Measurements from ENCODE around the gene VDAC1. TPM values are rescaled to one million over a fixed set of nuclear protein-coding genes. Genes with fewer than 3 reads are reported as not detected.

VDAC1 gene
- total and polyA plus RNA-seq, 4 experiments from 2014 or later = 45.1 to 103 (median 73.3) TPM

DNA sequence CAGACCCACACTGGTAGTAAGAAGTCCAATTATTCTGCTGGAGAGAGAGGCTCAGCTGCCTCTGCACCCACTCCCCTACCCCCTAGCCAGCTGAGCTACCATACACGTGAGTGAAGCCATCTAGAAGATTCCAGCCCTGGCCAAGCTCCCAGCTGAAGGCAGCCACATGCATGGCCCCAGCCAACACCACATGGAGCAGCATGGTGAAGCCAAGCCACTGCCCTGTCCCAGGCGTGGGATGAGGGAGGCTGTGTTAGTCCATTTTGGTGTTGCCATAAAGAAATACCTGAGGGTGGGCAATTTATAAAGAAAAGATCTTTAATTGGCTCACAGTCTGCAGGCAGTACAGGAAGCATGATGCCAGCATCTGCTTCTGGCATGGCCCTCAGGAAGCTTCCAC lies 20.0 kb upstream of the VDAC1 start:
- H3K36me3 Mint-ChIP-seq = no peaks in the 10 kb centered on the region
- Histone ChIP-seq H3K9me3 (ENCODE audit: control insufficient read depth in 1 of 2, low read length in 2 of 2) (no peaks in the 10 kb centered on the region), H3K27ac (ENCODE audit: low read depth, low read length) (no peak overlapping the region), H3K4me3 (ENCODE audit: low read length in 2 of 2) (no peak overlapping the region), H3K27me3 (ENCODE audit: insufficient read depth, low read length) (no peaks in the 10 kb centered on the region), H3K4me1 (ENCODE audit: insufficient read depth, low read length) (no peaks in the 10 kb centered on the region), H3K36me3 (ENCODE audit: insufficient read depth, low read length) (no peaks in the 10 kb centered on the region)
- no peak overlapping the region for H3K27ac Mint-ChIP-seq
- DNase-seq = no peak
- H3K27me3 Mint-ChIP-seq = peaks cover 0 to 9% of the 10 kb centered on the region in 2 donors
- no peaks in the 10 kb centered on the region for H3K9me3 Mint-ChIP-seq
- POLR2A ChIA-PET (ENCODE audit: partially characterized antibody) = no interaction called here
- CTCF ChIA-PET (ENCODE audit: partially characterized antibody) = interaction anchor here (1.7 kb wide), 1 partner anchor 15 kb away, joined by 8 read pairs; no protein-coding TSS in a partner anchor
- H3K4me1 Mint-ChIP-seq = peaks cover 0 to 2% (median 0%) of the 10 kb centered on the region in 4 donors
- no peak overlapping the region for H3K4me3 Mint-ChIP-seq
- intact Hi-C loops (cut with micrococcal nuclease) = no loop called here

DNA sequence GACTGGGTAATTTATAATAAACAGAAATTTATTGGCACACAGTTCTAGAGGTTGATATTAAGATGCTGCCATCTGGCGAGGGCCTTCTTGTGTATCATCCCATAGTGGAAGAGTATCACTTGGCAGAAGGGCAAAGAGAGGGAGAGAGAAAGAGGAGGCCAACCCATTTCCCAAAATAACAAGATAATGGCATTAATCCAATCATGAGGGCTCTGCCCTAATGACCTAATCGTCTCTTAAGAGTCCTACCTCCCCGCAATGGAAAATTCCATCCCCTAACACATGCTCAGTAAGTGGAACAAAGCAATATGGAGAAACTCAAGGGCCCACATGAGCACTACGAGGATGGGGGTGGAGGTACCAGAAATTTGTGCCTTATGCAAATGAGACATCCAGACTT lies 17.6 kb upstream of the VDAC1 start:
- Mint-ChIP-seq H3K36me3 (no peaks in the 10 kb centered on the region), H3K27me3 (peaks cover 0 to 8% of the 10 kb centered on the region in 2 donors), H3K4me3 (no peak overlapping the region), H3K4me1 (peaks cover 0 to 2% (median 0%) of the 10 kb centered on the region in 4 donors), H3K9me3 (no peaks in the 10 kb centered on the region), H3K27ac (no peak overlapping the region)
- POLR2A ChIA-PET (ENCODE audit: partially characterized antibody) = no interaction called here
- DNase-seq = no peak
- Histone ChIP-seq H3K36me3 (ENCODE audit: insufficient read depth, low read length) (no peaks in the 10 kb centered on the region), H3K27ac (ENCODE audit: low read depth, low read length) (no peak overlapping the region), H3K27me3 (ENCODE audit: insufficient read depth, low read length) (no peaks in the 10 kb centered on the region), H3K4me1 (ENCODE audit: insufficient read depth, low read length) (no peaks in the 10 kb centered on the region), H3K4me3 (ENCODE audit: low read length in 2 of 2) (no peak overlapping the region), H3K9me3 (ENCODE audit: control insufficient read depth in 1 of 2, low read length in 2 of 2) (no peaks in the 10 kb centered on the region)
- CTCF ChIA-PET (ENCODE audit: partially characterized antibody) = no interaction called here
- intact Hi-C loops (cut with micrococcal nuclease) = no loop called here

DNA sequence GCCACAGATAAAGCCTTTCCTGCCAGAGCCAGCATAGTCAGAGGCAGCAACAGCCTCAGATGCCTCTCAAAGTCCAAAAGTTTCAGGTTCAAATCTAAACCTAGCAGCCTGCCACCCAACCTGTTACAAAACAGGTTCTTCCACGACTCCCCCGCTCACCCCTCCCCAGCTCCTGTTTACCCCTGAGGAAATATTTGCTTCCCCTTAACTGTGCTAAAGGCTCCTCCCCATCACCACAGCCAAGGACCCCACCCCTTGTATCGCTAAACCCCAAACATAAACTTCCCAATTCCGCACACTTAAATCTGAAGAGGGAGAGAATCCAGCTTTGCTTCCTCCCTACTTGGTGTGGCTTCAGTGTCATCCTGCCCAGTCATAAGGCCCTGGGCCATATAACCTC lies 15.4 kb upstream of the VDAC1 start:
- no peak overlapping the region for H3K4me3 ChIP-seq (ENCODE audit: low read length in 2 of 2)
- Mint-ChIP-seq H3K4me3 (no peak overlapping the region), H3K27ac (no peak overlapping the region), H3K27me3 (peaks cover 0 to 6% of the 10 kb centered on the region in 2 donors), H3K4me1 (no peaks in the 10 kb centered on the region), H3K36me3 (no peaks in the 10 kb centered on the region), H3K9me3 (no peaks in the 10 kb centered on the region)
- no peaks in the 10 kb centered on the region for H3K27me3 ChIP-seq (ENCODE audit: insufficient read depth, low read length)
- H3K36me3 ChIP-seq (ENCODE audit: insufficient read depth, low read length) = no peaks in the 10 kb centered on the region
- no peak for DNase-seq
- H3K9me3 ChIP-seq (ENCODE audit: control insufficient read depth in 1 of 2, low read length in 2 of 2) = no peaks in the 10 kb centered on the region
- CTCF ChIA-PET (ENCODE audit: partially characterized antibody) = no interaction called here
- POLR2A ChIA-PET (ENCODE audit: partially characterized antibody) = no interaction called here
- intact Hi-C loops (cut with micrococcal nuclease) = no loop called here
- H3K4me1 ChIP-seq (ENCODE audit: insufficient read depth, low read length) = no peaks in the 10 kb centered on the region
- no peak overlapping the region for H3K27ac ChIP-seq (ENCODE audit: low read depth, low read length)

GRCh38 chr5:134019636-134020035 lies 14.9 kb upstream of the VDAC1 start:
- no peaks in the 10 kb centered on the region for H3K9me3 ChIP-seq (ENCODE audit: control insufficient read depth in 1 of 2, low read length in 2 of 2)
- intact Hi-C loops (cut with micrococcal nuclease) = no loop called here

GRCh38 chr5:134018986-134019316 lies 14.2 kb upstream of the VDAC1 start:
- no peaks in the 10 kb centered on the region for H3K9me3 Mint-ChIP-seq
- Histone ChIP-seq H3K36me3 (ENCODE audit: insufficient read depth, low read length) (no peaks in the 10 kb centered on the region), H3K4me1 (ENCODE audit: insufficient read depth, low read length) (no peaks in the 10 kb centered on the region), H3K27me3 (ENCODE audit: insufficient read depth, low read length) (no peaks in the 10 kb centered on the region), H3K9me3 (ENCODE audit: control insufficient read depth in 1 of 2, low read length in 2 of 2) (no peaks in the 10 kb centered on the region), H3K4me3 (ENCODE audit: low read length in 2 of 2) (no peak overlapping the region), H3K27ac (ENCODE audit: low read depth, low read length) (no peak overlapping the region)
- H3K36me3 Mint-ChIP-seq = no peaks in the 10 kb centered on the region
- ChIA-PET CTCF (ENCODE audit: partially characterized antibody) (interaction anchor here (1.1 to 1.4 kb wide), 2 partner anchors 8 to 21 kb away, joined by 3 to 4 read pairs; no protein-coding TSS in a partner anchor), POLR2A (ENCODE audit: partially characterized antibody) (no interaction called here)
- no peak overlapping the region for H3K4me3 Mint-ChIP-seq
- intact Hi-C loops (cut with micrococcal nuclease) = no loop called here
- no peaks in the 10 kb centered on the region for H3K4me1 Mint-ChIP-seq
- H3K27me3 Mint-ChIP-seq = peaks cover 0 to 5% of the 10 kb centered on the region in 2 donors
- no peak overlapping the region for H3K27ac Mint-ChIP-seq
- DNase-seq = no peak

More at GRCh38 chr5:134019636-134020035, 14.9 kb upstream of the VDAC1 start:
- H3K27ac Mint-ChIP-seq = peak overlapping the region in 1 of 7 donors; percentile 26
- H3K9me3 Mint-ChIP-seq = no peaks in the 10 kb centered on the region
- H3K4me3 Mint-ChIP-seq = no peak overlapping the region
- H3K27me3 Mint-ChIP-seq = peaks cover 0 to 5% of the 10 kb centered on the region in 2 donors
- Histone ChIP-seq H3K27me3 (ENCODE audit: insufficient read depth, low read length) (no peaks in the 10 kb centered on the region), H3K4me1 (ENCODE audit: insufficient read depth, low read length) (no peaks in the 10 kb centered on the region), H3K36me3 (ENCODE audit: insufficient read depth, low read length) (no peaks in the 10 kb centered on the region), H3K4me3 (ENCODE audit: low read length in 2 of 2) (no peak overlapping the region), H3K27ac (ENCODE audit: low read depth, low read length) (no peak overlapping the region)
- H3K4me1 Mint-ChIP-seq = no peaks in the 10 kb centered on the region
- CTCF ChIA-PET (ENCODE audit: partially characterized antibody) = no interaction called here
- POLR2A ChIA-PET (ENCODE audit: partially characterized antibody) = no interaction called here
- H3K36me3 Mint-ChIP-seq = no peaks in the 10 kb centered on the region
- no peak for DNase-seq

DNA sequence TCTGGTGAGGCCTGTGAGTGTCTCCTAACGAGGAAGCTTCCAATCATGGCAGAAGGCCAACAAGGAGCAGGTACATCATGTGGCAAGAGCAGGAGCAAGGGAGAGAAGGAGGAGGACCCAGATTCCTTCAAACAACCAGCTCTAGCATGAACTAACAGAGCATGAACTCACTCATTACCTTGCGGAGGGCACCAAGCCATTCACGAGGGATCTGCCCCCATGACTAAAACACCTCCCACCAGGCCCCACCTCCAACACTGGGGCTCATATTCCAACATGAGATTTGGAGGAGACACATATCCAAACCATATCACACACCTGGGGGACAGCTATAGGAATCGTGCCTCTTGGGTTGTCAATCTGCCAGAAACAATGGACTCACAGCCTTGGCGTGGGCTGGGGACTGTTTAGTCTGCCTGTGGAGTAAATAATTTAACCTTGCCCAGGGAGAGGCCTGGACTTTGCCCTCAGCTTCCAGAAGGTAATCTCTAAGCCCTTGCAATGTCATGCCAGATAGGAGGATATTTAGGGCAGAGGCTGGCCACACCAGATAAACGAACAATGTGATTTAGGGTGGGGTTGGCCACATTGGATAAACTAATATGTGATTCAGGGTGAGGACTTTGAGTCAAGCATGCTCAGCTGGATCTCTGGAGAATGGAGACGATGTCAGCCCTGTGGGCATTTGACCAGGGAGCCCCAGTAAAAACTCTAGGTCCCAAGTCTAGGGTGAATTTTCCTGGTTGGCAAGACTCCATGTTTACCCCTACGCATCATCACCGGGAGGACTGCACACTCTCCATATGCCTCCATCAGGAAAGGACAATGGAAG lies 13.6 kb upstream of the VDAC1 start:
- H3K27ac ChIP-seq (ENCODE audit: low read depth, low read length) = no peak overlapping the region
- no peaks in the 10 kb centered on the region for H3K4me1 Mint-ChIP-seq
- H3K27me3 Mint-ChIP-seq = peaks cover 1 to 5% of the 10 kb centered on the region in 2 donors
- no peak for DNase-seq
- no peak overlapping the region for H3K27ac Mint-ChIP-seq
- H3K4me1 ChIP-seq (ENCODE audit: insufficient read depth, low read length) = no peaks in the 10 kb centered on the region
- ChIA-PET POLR2A (ENCODE audit: partially characterized antibody) (no interaction called here), CTCF (ENCODE audit: partially characterized antibody) (interaction anchor here (1.1 to 1.4 kb wide), 2 partner anchors 8 to 21 kb away, joined by 3 to 4 read pairs; no protein-coding TSS in a partner anchor)
- H3K4me3 ChIP-seq (ENCODE audit: low read length in 2 of 2) = no peak overlapping the region
- H3K9me3 ChIP-seq (ENCODE audit: control insufficient read depth in 1 of 2, low read length in 2 of 2) = no peaks in the 10 kb centered on the region
- no peaks in the 10 kb centered on the region for H3K27me3 ChIP-seq (ENCODE audit: insufficient read depth, low read length)
- H3K4me3 Mint-ChIP-seq = no peak overlapping the region
- no peaks in the 10 kb centered on the region for H3K36me3 ChIP-seq (ENCODE audit: insufficient read depth, low read length)
- intact Hi-C loops (cut with micrococcal nuclease) = no loop called here
- H3K9me3 Mint-ChIP-seq = no peaks in the 10 kb centered on the region
- H3K36me3 Mint-ChIP-seq = no peaks in the 10 kb centered on the region

- peaks cover 4 to 5% of the 10 kb centered on the region in 2 donors for H3K27me3 Mint-ChIP-seq
- intact Hi-C loops (cut with micrococcal nuclease) = loop anchor here (10.0 kb wide), 3 partner anchors 626 to 896 kb away; partner anchors contain the start of genes CAMLG, PCBD2 and SAR1B
- H3K36me3 Mint-ChIP-seq = peaks cover 0 to 8% of the 10 kb centered on the region in 2 donors
- H3K27me3 ChIP-seq (ENCODE audit: insufficient read depth, low read length) = no peaks in the 10 kb centered on the region
- H3K9me3 ChIP-seq (ENCODE audit: control insufficient read depth in 1 of 2, low read length in 2 of 2) = no peaks in the 10 kb centered on the region
- no peak for DNase-seq
- CTCF ChIA-PET (ENCODE audit: partially characterized antibody) = interaction anchor here (1.5 kb wide), 1 partner anchor 11 kb away, joined by 6 read pairs; no protein-coding TSS in a partner anchor
- no peak overlapping the region for H3K27ac ChIP-seq (ENCODE audit: low read depth, low read length)
- H3K27ac Mint-ChIP-seq = peak overlapping the region in 2 of 7 donors; percentile 66 to 99
- H3K36me3 ChIP-seq (ENCODE audit: insufficient read depth, low read length) = no peaks in the 10 kb centered on the region
- no peak overlapping the region for H3K4me3 ChIP-seq (ENCODE audit: low read length in 2 of 2)
- no peak overlapping the region for H3K4me3 Mint-ChIP-seq
- H3K4me1 Mint-ChIP-seq = peaks cover 10 to 17% (median 13%) of the 10 kb centered on the region in 4 donors
- peaks cover 15% of the 10 kb centered on the region for H3K4me1 ChIP-seq (ENCODE audit: insufficient read depth, low read length)
- H3K9me3 Mint-ChIP-seq = no peaks in the 10 kb centered on the region
- POLR2A ChIA-PET (ENCODE audit: partially characterized antibody) = no interaction called here
These were observed 3.5 kb upstream of the VDAC1 start for GRCh38 chr5:134008266-134008749.

Data from CD4-positive, alpha-beta memory T cell (primary cell).